Skeletal muscle tissue (tissue), 4 donors: ENCODE measurements around the gene CLEC17A. TPM values are rescaled to one million over a fixed set of nuclear protein-coding genes. Genes with fewer than 3 reads are reported as not detected.
"Not testable (repeated sequence)": the region's sequence is repeated elsewhere in the genome, so short reads cannot be mapped to it uniquely, and the experiment has no call there.

Source experiments
- H3K27ac ChIP-seq: one replicate; pipeline ENCODE4 v1.7.0; 2013; ENCODE audit warnings: mild to moderate bottlenecking, low read depth, low read length, inconsistent platforms
- H3K27me3 ChIP-seq, 3 donors: one replicate each; pipeline ENCODE4 v1.7.0; 2013; ENCODE audit warnings: low read length in 3 of 3; ENCODE audit not compliant: control insufficient read depth in 3 of 3, insufficient read depth in 3 of 3
- H3K36me3 ChIP-seq, 3 donors: one replicate each; pipeline ENCODE4 v1.7.0; 2013; ENCODE audit warnings: low read length in 3 of 3; ENCODE audit not compliant: control insufficient read depth in 3 of 3, insufficient read depth in 3 of 3
- H3K4me1 ChIP-seq, 3 donors: one replicate each; pipeline ENCODE4 v1.7.0; 2013; ENCODE audit warnings: low read length in 3 of 3, mild to moderate bottlenecking in 3 of 3; ENCODE audit not compliant: control insufficient read depth in 3 of 3, insufficient read depth in 3 of 3
- H3K4me3 ChIP-seq, 3 donors: one replicate each; pipeline ENCODE4 v1.7.0; 2013; ENCODE audit warnings: low read length in 3 of 3
- H3K9ac ChIP-seq, 3 donors: one replicate each; pipeline ENCODE4 v1.7.0; 2013; ENCODE audit warnings: low read length in 3 of 3, mild to moderate bottlenecking in 3 of 3, moderate library complexity in 2 of 3, low read depth in 1 of 3
- H3K9me3 ChIP-seq, 3 donors: one replicate each; pipeline ENCODE4 v1.7.0; 2013; ENCODE audit warnings: low read length in 3 of 3; ENCODE audit not compliant: control insufficient read depth in 3 of 3
- total RNA-seq: library from RNA; depleted of rRNA; stranded (reverse); fragments of >200 nt; gene quantifications from one replicate; pipeline ENCODE4 v1.2.3, GENCODE V29; 2014
- donor health status: Osteomylitis.

Gene CLEC17A
- total RNA-seq, 1 donor from 2014 or later, result 0.52 TPM

DNA sequence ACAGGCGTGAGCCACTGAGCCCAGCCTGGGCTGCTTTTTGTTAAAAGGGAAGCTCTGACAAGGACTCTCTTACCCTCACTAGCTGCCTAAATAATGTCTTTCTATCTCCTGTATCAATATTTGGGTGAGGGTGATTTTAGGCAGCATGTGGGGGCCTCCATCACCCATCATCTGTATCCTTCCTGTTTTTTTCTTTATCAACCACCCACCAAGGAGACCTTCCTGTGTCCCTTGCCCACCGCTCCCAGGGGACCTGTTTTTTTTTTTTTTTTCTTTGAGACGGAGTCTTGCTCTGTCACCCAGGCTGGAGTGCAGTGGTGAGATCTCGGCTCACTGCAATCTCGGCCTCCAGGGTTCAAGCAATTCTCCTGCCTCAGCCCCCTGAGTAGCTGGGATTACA is 5.6 kb upstream of the CLEC17A start:
- Histone ChIP-seq H3K36me3 (no peaks in the 10 kb centered on the region), H3K9ac (no peak overlapping the region), H3K9me3 (no peaks in the 10 kb centered on the region), H3K4me1 (peaks cover 0 to 3% (median 3%) of the 10 kb centered on the region in 3 donors), H3K27me3 (no peaks in the 10 kb centered on the region), H3K27ac (no peak overlapping the region), H3K4me3 (no peak overlapping the region)

DNA sequence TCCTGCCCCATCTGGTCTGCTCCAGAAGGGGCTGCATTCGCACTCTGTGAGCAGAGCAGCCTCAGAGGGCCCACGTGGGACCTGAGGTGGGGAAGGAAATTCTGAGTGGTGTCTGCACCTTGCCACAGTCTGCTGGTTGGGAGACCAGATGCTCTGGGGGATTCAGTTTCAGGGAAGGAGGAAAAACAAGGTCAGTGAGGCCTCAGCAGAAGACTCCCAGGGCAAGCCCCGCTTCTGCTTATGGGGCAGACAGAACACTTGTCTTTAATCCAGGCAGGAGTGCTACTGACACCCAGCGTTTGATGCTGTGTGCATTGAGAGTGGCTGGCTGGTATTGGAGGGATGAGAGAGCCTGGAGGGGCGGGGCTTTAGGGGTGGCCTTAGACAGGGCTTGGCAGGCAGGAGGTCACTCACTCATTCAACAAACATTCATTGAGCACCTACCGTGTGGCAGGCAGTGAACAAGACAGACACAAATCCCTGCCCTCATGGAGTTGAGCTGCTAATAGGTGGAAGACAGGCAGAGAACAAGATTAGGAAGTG is 4.9 kb upstream of the CLEC17A start:
- H3K9ac ChIP-seq, result no peak overlapping the region
- no peak overlapping the region for H3K27ac ChIP-seq
- peaks cover 0 to 3% (median 3%) of the 10 kb centered on the region in 3 donors for H3K4me1 ChIP-seq
- no peaks in the 10 kb centered on the region for H3K27me3 ChIP-seq
- no peak overlapping the region for H3K4me3 ChIP-seq
- H3K36me3 ChIP-seq, result no peaks in the 10 kb centered on the region
- H3K9me3 ChIP-seq, result no peaks in the 10 kb centered on the region

DNA sequence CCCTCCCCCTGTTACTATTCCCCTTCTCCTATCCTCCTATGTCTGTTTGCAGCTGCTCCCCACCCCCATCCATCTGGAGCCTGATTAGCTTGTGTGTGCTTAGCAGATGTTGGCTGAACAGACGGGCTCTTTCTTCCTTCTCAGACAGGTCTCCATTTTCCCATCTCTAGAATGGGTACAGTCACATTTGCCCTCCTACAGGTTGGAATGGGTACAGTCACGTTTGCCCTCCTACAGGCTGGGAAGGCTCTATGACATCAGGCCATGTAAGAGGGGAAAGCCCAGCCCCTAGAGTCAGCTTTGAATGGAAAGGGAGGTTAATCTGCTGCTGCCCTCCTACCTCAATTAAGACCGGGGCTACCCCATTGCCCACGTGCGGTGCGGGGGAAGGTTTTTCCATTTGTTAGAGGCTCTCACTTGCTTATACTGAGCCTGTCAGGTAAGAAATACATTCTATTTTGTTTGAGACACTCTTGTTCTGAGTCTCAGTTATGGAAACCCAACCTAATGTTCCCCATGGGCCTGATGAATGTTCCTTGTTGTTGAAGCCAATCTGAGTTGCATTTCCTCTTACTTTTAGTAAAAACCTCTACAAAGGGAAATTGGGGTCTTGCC is 2.2 kb upstream of the CLEC17A start:
- Histone ChIP-seq H3K27me3 (no peaks in the 10 kb centered on the region), H3K27ac (no peak overlapping the region), H3K9ac (no peak overlapping the region), H3K36me3 (no peaks in the 10 kb centered on the region), H3K4me3 (no peak overlapping the region), H3K4me1 (no peaks in the 10 kb centered on the region), H3K9me3 (no peaks in the 10 kb centered on the region)

DNA sequence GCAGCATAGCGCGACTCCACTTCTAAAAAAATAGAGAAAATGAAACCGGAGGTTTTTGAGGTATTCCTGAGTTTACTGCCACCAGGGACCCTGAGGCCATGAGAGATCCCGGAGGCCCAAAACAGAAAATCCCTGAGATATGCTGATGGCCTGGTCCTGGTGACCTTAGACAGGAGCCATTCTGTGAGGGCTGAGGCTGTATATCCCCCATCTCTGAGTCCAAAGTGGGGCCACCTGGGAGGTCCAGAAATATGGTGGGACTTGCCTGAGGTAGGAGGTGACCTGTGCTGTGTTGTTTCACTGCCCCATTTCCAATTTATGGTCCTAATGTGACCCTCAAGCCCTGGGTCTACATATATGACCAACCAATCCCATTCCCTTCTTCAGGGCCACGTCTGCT is 1.5 kb downstream of the CLEC17A start:
- H3K36me3 ChIP-seq, H3K9ac ChIP-seq, H3K4me1 ChIP-seq, H3K27ac ChIP-seq, H3K4me3 ChIP-seq, H3K9me3 ChIP-seq, H3K27me3 ChIP-seq: not testable (repeated sequence)

DNA sequence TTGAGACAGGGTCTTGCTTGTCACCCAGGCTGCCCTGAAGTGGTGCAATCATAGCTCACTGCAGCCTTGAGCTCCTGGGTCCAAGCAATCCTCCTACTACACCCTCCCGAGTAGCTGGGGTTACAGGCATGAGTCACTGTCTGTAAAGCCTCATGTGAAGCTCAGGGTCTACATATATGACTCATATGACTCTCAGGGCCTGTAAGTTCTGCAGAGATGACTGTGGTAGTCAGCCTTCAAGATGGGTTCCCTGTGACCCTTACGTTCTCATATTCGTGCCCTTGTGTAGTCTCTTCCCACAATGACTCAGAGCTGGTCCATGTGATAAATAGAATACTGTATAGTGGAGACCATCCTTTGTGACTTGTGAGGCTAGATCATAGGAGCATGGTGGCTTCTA is 2.3 kb downstream of the CLEC17A start:
- H3K27ac ChIP-seq, H3K9me3 ChIP-seq, H3K27me3 ChIP-seq, H3K4me1 ChIP-seq, H3K36me3 ChIP-seq, H3K9ac ChIP-seq, H3K4me3 ChIP-seq: not testable (repeated sequence)

DNA sequence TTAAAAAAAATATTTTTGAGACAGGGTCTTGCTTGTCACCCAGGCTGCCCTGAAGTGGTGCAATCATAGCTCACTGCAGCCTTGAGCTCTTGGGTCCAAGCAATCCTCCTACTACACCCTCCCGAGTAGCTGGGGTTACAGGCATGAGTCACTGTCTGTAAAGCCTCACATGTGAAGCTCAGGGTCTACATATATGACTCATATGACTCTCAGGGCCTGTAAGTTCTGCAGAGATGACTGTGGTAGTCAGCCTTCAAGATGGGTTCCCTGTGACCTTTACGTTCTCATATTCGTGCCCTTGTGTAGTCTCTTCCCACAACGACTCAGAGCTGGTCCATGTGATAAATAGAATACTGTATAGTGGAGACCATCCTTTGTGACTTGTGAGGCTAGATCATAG is 6.5 kb downstream of the CLEC17A start:
- not testable (repeated sequence) for H3K4me3 ChIP-seq, H3K9me3 ChIP-seq, H3K9ac ChIP-seq

DNA sequence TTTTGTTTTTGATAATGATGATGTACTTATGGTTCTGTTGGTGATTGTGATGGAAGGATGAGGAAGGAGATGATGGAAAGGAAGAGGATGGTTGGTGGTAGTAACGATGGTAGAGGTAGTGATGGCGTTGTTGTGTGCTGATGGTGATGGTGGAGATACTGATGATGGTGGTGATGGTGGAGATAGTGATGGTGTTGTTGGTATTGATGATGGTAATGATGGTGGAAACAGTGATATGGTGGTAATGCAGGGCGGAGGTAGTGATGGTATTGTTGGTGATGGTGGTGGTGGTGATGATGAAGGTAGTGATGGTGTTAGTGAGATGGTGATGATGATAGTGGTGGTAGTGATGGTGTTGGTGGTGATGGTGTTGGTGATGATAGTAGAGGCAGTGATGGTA is 12.7 kb downstream of the CLEC17A start:
- no peak overlapping the region for H3K9ac ChIP-seq
- no peak overlapping the region for H3K4me3 ChIP-seq
- peaks cover 0 to 4% (median 0%) of the 10 kb centered on the region in 3 donors for H3K9me3 ChIP-seq
- peaks cover 0 to 3% (median 0%) of the 10 kb centered on the region in 3 donors for H3K27me3 ChIP-seq
- H3K36me3 ChIP-seq, result no peaks in the 10 kb centered on the region
- H3K4me1 ChIP-seq, result no peaks in the 10 kb centered on the region
- H3K27ac ChIP-seq, result no peak overlapping the region

More for the DNA sequence above, 6.5 kb downstream of the CLEC17A start:
- not testable (repeated sequence) for H3K27ac ChIP-seq, H3K36me3 ChIP-seq, H3K27me3 ChIP-seq, H3K4me1 ChIP-seq

DNA sequence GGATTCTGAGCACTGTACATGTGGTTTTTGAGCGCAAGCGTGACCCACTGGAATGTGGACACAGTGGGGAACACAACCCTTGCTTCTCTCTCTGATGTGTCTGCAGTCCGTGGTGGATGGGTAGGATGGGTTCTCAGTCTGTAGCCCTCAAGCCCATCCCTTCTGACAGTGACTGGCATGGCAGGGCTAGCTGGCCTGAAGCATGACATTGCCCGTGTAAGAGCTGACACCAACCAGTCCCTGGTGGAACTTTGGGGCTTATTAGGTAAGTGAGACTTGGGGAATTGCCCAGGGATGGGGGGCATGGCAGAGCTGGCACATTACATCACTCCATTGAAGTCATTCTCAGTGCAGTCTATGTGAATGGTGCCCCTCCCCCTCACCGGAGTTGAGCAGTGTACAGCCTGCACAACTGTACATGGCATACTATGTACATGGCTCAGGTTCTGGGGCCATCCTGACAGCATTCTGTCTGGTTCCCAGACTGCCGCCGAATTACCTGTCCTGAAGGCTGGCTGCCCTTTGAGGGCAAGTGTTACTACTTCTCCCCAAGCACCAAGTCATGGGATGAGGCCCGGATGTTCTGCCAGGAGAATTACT is 16.8 kb downstream of the CLEC17A start:
- Histone ChIP-seq H3K27me3 (peaks cover 0 to 3% (median 0%) of the 10 kb centered on the region in 3 donors), H3K9me3 (peaks cover 0 to 7% (median 3%) of the 10 kb centered on the region in 3 donors), H3K36me3 (no peaks in the 10 kb centered on the region), H3K4me1 (no peaks in the 10 kb centered on the region), H3K27ac (no peak overlapping the region), H3K4me3 (no peak overlapping the region), H3K9ac (no peak overlapping the region)

DNA sequence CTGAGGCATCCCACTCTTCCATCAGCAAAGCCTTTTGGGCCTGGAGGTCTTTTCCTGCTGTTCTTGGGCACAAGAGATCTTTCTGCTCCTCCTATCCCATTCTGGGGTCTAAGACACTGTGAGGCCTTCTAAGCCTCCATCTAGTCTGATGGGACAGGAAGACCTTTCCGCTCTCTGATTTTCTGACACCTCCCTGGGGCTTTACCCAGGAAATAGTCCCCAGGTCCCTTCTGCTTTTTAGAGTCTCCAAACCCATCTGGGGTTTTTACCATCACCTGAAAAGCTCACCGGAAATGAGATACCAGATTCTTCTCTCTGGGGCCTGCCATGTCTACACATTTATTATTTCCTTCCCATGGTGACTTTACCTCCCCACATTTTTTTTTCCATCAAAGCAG is 21.1 kb downstream of the CLEC17A start:
- H3K4me1 ChIP-seq, result no peaks in the 10 kb centered on the region
- H3K9ac ChIP-seq, result no peak overlapping the region
- peaks cover 0 to 3% (median 0%) of the 10 kb centered on the region in 3 donors for H3K27me3 ChIP-seq
- H3K9me3 ChIP-seq, result peaks cover 0 to 4% (median 3%) of the 10 kb centered on the region in 3 donors
- no peak overlapping the region for H3K4me3 ChIP-seq
- no peak overlapping the region for H3K27ac ChIP-seq
- H3K36me3 ChIP-seq, result no peaks in the 10 kb centered on the region

DNA sequence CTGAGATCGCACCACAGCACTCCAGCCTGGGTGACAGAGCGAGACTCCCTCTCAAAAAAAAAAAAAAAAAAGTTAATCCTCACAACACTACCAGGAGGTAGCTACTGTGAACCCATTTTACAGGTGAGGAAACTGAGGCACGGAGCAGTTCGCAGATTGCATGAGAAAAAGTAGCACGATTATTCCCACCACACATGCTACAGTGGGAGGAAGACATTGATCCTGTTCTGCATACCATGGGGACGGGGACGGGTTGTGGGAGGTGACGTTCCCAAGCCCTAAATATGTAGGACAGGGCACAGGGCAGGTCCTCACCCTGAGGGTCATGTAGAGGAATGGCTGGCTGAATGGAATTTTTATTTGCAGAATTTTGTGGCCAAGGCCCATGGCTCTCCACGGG is 23.7 kb downstream of the CLEC17A start:
- H3K36me3 ChIP-seq, result no peaks in the 10 kb centered on the region

More for the DNA sequence above, 23.7 kb downstream of the CLEC17A start:
- Histone ChIP-seq H3K9ac (no peak overlapping the region), H3K4me3 (no peak overlapping the region), H3K9me3 (peaks cover 0 to 3% (median 3%) of the 10 kb centered on the region in 3 donors), H3K4me1 (no peaks in the 10 kb centered on the region), H3K27ac (no peak overlapping the region), H3K27me3 (no peaks in the 10 kb centered on the region)
